Right lobe of liver (tissue), 4 donors: Measurements from ENCODE around the gene TGFA.

ENCODE experiments used
- CTCF ChIP-seq, 4 donors: fragments of 200-600 bp in 3 of 4; fragments of 450-650 bp in 1 of 4; IDR thresholded peaks; one replicate each; pipeline versions ENCODE4 v1.5.1 to v1.8.0; 2016 to 2022; ENCODE audit warnings: antibody characterized with exemption in 4 of 4, mild to moderate bottlenecking in 2 of 4
- POLR2A ChIP-seq: fragments of 450-650 bp; IDR thresholded peaks from one replicate; pipeline ENCODE4 v1.6.1; 2017; ENCODE audit warnings: antibody characterized with exemption, mild to moderate bottlenecking
- donor health status: DM: no; HTN: no; CAD: no.
- donor health status: DM: no; HTN: no; CAD: no.
- donor health status: DM: no; HTN: yes; CAD: no.

GRCh38 chr2:70551167-70551566 is 2.5 kb downstream of the TGFA start:
- TF ChIP-seq POLR2A: no peak
- TF ChIP-seq CTCF (IDR thresholded peaks at IDR 0.05): no peak
